Panc1 (cell line): ENCODE measurements around the gene PRPF40B.

ENCODE experiments used
- POLR2AphosphoS5 ChIP-seq: IDR thresholded peaks from 2 replicates; pipeline ENCODE4 v1.6.1; 2012; ENCODE audit warnings: mild to moderate bottlenecking, low read depth, low read length, moderate library complexity
- TF ChIP-seq, protein P1 (sequence below): fragments of 450-650 bp; IDR thresholded peaks from 2 replicates; pipeline ENCODE4 v1.5.1; 2017; ENCODE audit warnings: mild to moderate bottlenecking

DNA sequence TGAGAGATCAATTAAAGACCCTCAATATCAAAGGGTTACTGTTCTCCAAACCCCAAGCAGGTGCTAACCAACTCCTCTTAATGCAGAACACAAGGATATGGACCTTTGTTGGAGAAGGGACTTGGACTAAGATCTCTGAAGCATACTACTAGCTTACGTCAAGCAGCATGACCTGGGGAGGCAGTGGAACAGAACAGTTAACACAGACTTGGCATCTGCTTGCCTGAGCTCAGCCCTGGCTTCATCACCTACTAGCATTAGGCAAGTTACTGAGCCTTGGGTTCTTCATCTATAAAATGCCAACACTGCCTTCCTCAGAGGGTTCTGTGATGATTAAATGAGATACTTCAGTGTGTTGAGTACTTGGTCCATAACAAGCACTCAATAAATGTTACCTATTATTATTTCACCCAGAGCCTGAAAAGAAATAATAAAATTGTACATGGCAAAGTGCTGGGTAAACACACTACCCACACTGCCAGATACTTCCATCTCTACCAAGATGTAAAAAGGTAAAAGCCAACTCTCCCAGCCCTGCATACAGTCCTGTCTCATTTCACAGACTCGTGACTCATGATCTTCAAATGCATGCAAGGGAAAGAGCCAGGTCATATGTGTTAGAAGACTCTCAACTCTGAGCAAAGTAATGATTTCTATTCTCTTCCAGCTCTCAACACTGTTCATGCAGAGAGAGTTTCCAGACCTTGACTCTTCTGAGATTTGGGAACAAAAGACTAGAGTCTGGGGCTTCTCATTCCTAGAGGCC is 44.1 kb downstream of the PRPF40B start:
- TF ChIP-seq, protein P1, sequence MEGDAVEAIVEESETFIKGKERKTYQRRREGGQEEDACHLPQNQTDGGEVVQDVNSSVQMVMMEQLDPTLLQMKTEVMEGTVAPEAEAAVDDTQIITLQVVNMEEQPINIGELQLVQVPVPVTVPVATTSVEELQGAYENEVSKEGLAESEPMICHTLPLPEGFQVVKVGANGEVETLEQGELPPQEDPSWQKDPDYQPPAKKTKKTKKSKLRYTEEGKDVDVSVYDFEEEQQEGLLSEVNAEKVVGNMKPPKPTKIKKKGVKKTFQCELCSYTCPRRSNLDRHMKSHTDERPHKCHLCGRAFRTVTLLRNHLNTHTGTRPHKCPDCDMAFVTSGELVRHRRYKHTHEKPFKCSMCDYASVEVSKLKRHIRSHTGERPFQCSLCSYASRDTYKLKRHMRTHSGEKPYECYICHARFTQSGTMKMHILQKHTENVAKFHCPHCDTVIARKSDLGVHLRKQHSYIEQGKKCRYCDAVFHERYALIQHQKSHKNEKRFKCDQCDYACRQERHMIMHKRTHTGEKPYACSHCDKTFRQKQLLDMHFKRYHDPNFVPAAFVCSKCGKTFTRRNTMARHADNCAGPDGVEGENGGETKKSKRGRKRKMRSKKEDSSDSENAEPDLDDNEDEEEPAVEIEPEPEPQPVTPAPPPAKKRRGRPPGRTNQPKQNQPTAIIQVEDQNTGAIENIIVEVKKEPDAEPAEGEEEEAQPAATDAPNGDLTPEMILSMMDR = no peak
- no peak for TF ChIP-seq POLR2AphosphoS5
